GM23248 (cell line): Measurements from ENCODE around the gene AKT2.

Experiments
- EZH2 ChIP-seq: fragments of 200-600 bp; sonication (generic); IDR thresholded peaks from 2 replicates; pipeline ENCODE4 v1.6.1; 2018; ENCODE audit warnings: antibody characterized with exemption, mild to moderate bottlenecking; ENCODE audit not compliant: insufficient read depth, poor library complexity, severe bottlenecking
- EZH2phosphoT487 ChIP-seq: fragments of 200-600 bp; sonication (generic); IDR thresholded peaks from 2 replicates; pipeline ENCODE4 v1.6.1; 2018; ENCODE audit warnings: antibody characterized with exemption, moderate library complexity, mild to moderate bottlenecking, low read depth; ENCODE audit not compliant: insufficient read depth

GRCh38 chr19:40280608-40281221, 4.4 kb downstream of the AKT2 start:
- TF ChIP-seq EZH2phosphoT487 (no peak), EZH2 (no peak)
